ENCODE measurements around the gene DPH5.

DPH5 gene

GRCh38 chr1:101027194-101027772 is 1.7 kb upstream of the DPH5 start:
- H2AK5ac ChIP-seq (ENCODE audit: low read length), result no peak overlapping the region
- no peak overlapping the region for H3K4ac ChIP-seq (ENCODE audit: low read depth, low read length)
- no peak overlapping the region for H3K9ac ChIP-seq (ENCODE audit: low read length)
- no peak overlapping the region for H3K14ac ChIP-seq (ENCODE audit: low read length)
- H3K27ac ChIP-seq (ENCODE audit: low read depth, low read length), result no peak overlapping the region
- no peak overlapping the region for H4K8ac ChIP-seq (ENCODE audit: low read depth, low read length)
- no peak overlapping the region for H2BK12ac ChIP-seq (ENCODE audit: low read length)
- H3K36me3 ChIP-seq (ENCODE audit: control insufficient read depth in 1 of 2, insufficient read depth in 2 of 2, low read length in 2 of 2), result peaks cover 0 to 1% of the 10 kb centered on the region in 2 experiments
- H2AFZ ChIP-seq (ENCODE audit: insufficient read depth, low read length, poor library complexity), result no peak overlapping the region
- no peak overlapping the region for H3K4me2 ChIP-seq (ENCODE audit: low read length)
- H3K18ac ChIP-seq (ENCODE audit: low read length), result no peak overlapping the region
- DNase-seq, result no peak
- no peaks in the 10 kb centered on the region for H3K27me3 ChIP-seq (ENCODE audit: insufficient read depth, low read length)
- no peak overlapping the region for H3K23ac ChIP-seq (ENCODE audit: low read length)
- H2BK120ac ChIP-seq (ENCODE audit: insufficient read depth, low read length, poor library complexity), result no peak overlapping the region
- no peaks in the 10 kb centered on the region for H3K4me1 ChIP-seq (ENCODE audit: control insufficient read depth in 1 of 2, insufficient read depth in 2 of 2, low read length in 2 of 2)
- no peaks in the 10 kb centered on the region for H3K9me3 ChIP-seq (ENCODE audit: insufficient read depth, low read depth, low read length)
- no peak overlapping the region for H4K91ac ChIP-seq (ENCODE audit: low read depth, low read length)
- no peak overlapping the region for H2BK5ac ChIP-seq (ENCODE audit: low read depth, low read length, poor library complexity)
- H3K79me2 ChIP-seq (ENCODE audit: control insufficient read depth, insufficient read depth, low read length, poor library complexity), result peaks cover 5% of the 10 kb centered on the region
- WGBS (ENCODE audit: extremely low coverage, insufficient coverage, insufficient read length), result no CpG with 5 or more reads among the region's 6 CpGs
- H3K79me1 ChIP-seq (ENCODE audit: low read length), result peaks cover 6% of the 10 kb centered on the region
- no peak overlapping the region for H3K4me3 ChIP-seq (ENCODE audit: low read depth, low read length)
- no peak overlapping the region for H4K12ac ChIP-seq (ENCODE audit: low read depth, low read length)

DNA sequence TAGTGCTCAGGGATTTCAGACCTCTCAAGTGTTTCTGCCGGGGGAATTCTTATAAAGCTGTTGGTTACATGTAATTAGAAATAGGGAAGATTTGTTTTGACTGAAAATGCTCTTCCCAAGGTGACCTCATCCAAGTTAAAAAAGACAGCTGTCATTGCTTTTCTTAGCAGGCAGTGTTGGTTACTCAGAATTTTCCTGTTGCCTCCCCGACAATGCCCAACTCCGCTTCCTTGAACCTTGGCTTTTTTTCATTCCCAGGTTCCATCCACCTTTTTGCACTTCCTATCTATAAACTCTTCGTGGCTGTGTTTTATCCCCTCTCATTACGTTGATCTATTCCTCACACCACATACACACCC is 825 bp upstream of the DPH5 start:
- no peak overlapping the region for H3K9ac ChIP-seq (ENCODE audit: low read length)
- no peak overlapping the region for H4K12ac ChIP-seq (ENCODE audit: low read depth, low read length)
- H3K14ac ChIP-seq (ENCODE audit: low read length), result no peak overlapping the region
- DNase-seq, result no peak
- no peaks in the 10 kb centered on the region for H3K9me3 ChIP-seq (ENCODE audit: insufficient read depth, low read depth, low read length)
- H3K4me1 ChIP-seq (ENCODE audit: control insufficient read depth in 1 of 2, insufficient read depth in 2 of 2, low read length in 2 of 2), result no peaks in the 10 kb centered on the region
- H4K91ac ChIP-seq (ENCODE audit: low read depth, low read length), result peak overlapping the region; percentile 60
- peak overlapping the region; percentile 68 for H3K4me2 ChIP-seq (ENCODE audit: low read length)
- H3K79me1 ChIP-seq (ENCODE audit: low read length), result peaks cover 6% of the 10 kb centered on the region
- no peak overlapping the region for H3K23ac ChIP-seq (ENCODE audit: low read length)
- H3K18ac ChIP-seq (ENCODE audit: low read length), result no peak overlapping the region
- H3K27ac ChIP-seq (ENCODE audit: low read depth, low read length), result no peak overlapping the region
- WGBS (ENCODE audit: extremely low coverage, insufficient coverage, insufficient read length), result no CpG with 5 or more reads among the region's 5 CpGs
- H2AK5ac ChIP-seq (ENCODE audit: low read length), result no peak overlapping the region
- peaks cover 0 to 1% of the 10 kb centered on the region in 2 experiments for H3K36me3 ChIP-seq (ENCODE audit: control insufficient read depth in 1 of 2, insufficient read depth in 2 of 2, low read length in 2 of 2)
- no peak overlapping the region for H2AFZ ChIP-seq (ENCODE audit: insufficient read depth, low read length, poor library complexity)
- peak overlapping the region; percentile 35 for H3K4ac ChIP-seq (ENCODE audit: low read depth, low read length)
- H2BK5ac ChIP-seq (ENCODE audit: low read depth, low read length, poor library complexity), result no peak overlapping the region
- no peaks in the 10 kb centered on the region for H3K27me3 ChIP-seq (ENCODE audit: insufficient read depth, low read length)
- H2BK12ac ChIP-seq (ENCODE audit: low read length), result no peak overlapping the region
- peak overlapping the region; percentile 93 for H4K8ac ChIP-seq (ENCODE audit: low read depth, low read length)
- peaks cover 5% of the 10 kb centered on the region for H3K79me2 ChIP-seq (ENCODE audit: control insufficient read depth, insufficient read depth, low read length, poor library complexity)
- no peak overlapping the region for H3K4me3 ChIP-seq (ENCODE audit: low read depth, low read length)
- no peak overlapping the region for H2BK120ac ChIP-seq (ENCODE audit: insufficient read depth, low read length, poor library complexity)

- H3K4me1 ChIP-seq (ENCODE audit: control insufficient read depth in 1 of 2, insufficient read depth in 2 of 2, low read length in 2 of 2), result no peaks in the 10 kb centered on the region
- peak overlapping the region; percentile 50 for H4K91ac ChIP-seq (ENCODE audit: low read depth, low read length)
- H3K4me2 ChIP-seq (ENCODE audit: low read length), result peak overlapping the region; percentile 68
- H3K23ac ChIP-seq (ENCODE audit: low read length), result no peak overlapping the region
- H3K18ac ChIP-seq (ENCODE audit: low read length), result peak overlapping the region; percentile 33
- H2BK120ac ChIP-seq (ENCODE audit: insufficient read depth, low read length, poor library complexity), result no peak overlapping the region
- peaks cover 0 to 1% of the 10 kb centered on the region in 2 experiments for H3K36me3 ChIP-seq (ENCODE audit: control insufficient read depth in 1 of 2, insufficient read depth in 2 of 2, low read length in 2 of 2)
- peaks cover 5% of the 10 kb centered on the region for H3K79me2 ChIP-seq (ENCODE audit: control insufficient read depth, insufficient read depth, low read length, poor library complexity)
- peak overlapping the region; percentile 73 for H2AK5ac ChIP-seq (ENCODE audit: low read length)
- H3K79me1 ChIP-seq (ENCODE audit: low read length), result peaks cover 6% of the 10 kb centered on the region
- WGBS (ENCODE audit: extremely low coverage, insufficient coverage, insufficient read length), result no CpG with 5 or more reads among the region's 9 CpGs
- no peaks in the 10 kb centered on the region for H3K27me3 ChIP-seq (ENCODE audit: insufficient read depth, low read length)
- no peak overlapping the region for H2BK12ac ChIP-seq (ENCODE audit: low read length)
- peak overlapping the region; percentile 95 for H4K8ac ChIP-seq (ENCODE audit: low read depth, low read length)
- H4K12ac ChIP-seq (ENCODE audit: low read depth, low read length), result peak overlapping the region; percentile 77
- no peak for DNase-seq
- H3K27ac ChIP-seq (ENCODE audit: low read depth, low read length), result no peak overlapping the region
- H2BK5ac ChIP-seq (ENCODE audit: low read depth, low read length, poor library complexity), result no peak overlapping the region
- peak overlapping the region; percentile 63 for H3K9ac ChIP-seq (ENCODE audit: low read length)
- no peaks in the 10 kb centered on the region for H3K9me3 ChIP-seq (ENCODE audit: insufficient read depth, low read depth, low read length)
- H3K4ac ChIP-seq (ENCODE audit: low read depth, low read length), result peak overlapping the region; percentile 87
- peak overlapping the region; percentile 71 for H3K4me3 ChIP-seq (ENCODE audit: low read depth, low read length)
- H3K14ac ChIP-seq (ENCODE audit: low read length), result peak overlapping the region; percentile 77
- H2AFZ ChIP-seq (ENCODE audit: insufficient read depth, low read length, poor library complexity), result peak overlapping the region; percentile 42
Observed at GRCh38 chr1:101025283-101025656, 314 bp downstream of the DPH5 start.

DNA sequence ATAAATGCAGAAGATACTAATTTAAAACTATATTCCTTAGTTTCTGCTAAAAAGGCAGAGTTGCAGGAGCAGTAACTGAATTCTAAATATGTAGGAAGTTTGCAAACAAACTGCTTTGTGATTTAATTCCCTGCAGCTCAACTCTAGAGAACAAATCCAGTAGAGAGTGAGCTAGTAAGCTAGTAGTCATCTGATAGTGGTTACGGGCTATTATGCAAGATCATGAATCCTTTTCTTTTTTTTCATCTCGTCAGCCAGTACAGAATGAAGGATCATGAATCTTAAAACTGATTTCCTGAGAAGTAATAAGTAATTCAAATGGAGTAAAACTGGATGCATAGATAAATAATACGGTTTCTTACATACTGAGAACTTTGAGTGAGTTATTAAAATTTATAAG is 3.3 kb downstream of the DPH5 start:
- no CpG with 5 or more reads among the region's 3 CpGs for WGBS (ENCODE audit: extremely low coverage, insufficient coverage, insufficient read length)
- no peak overlapping the region for H2BK12ac ChIP-seq (ENCODE audit: low read length)
- no peak overlapping the region for H4K8ac ChIP-seq (ENCODE audit: low read depth, low read length)
- no peak overlapping the region for H4K12ac ChIP-seq (ENCODE audit: low read depth, low read length)
- H2BK120ac ChIP-seq (ENCODE audit: insufficient read depth, low read length, poor library complexity), result no peak overlapping the region
- H2AK5ac ChIP-seq (ENCODE audit: low read length), result no peak overlapping the region
- H3K4ac ChIP-seq (ENCODE audit: low read depth, low read length), result no peak overlapping the region
- H3K79me2 ChIP-seq (ENCODE audit: control insufficient read depth, insufficient read depth, low read length, poor library complexity), result peaks cover 5% of the 10 kb centered on the region
- no peak overlapping the region for H3K4me2 ChIP-seq (ENCODE audit: low read length)
- H4K91ac ChIP-seq (ENCODE audit: low read depth, low read length), result no peak overlapping the region
- no peak overlapping the region for H3K23ac ChIP-seq (ENCODE audit: low read length)
- no peak overlapping the region for H3K9ac ChIP-seq (ENCODE audit: low read length)
- H2BK5ac ChIP-seq (ENCODE audit: low read depth, low read length, poor library complexity), result no peak overlapping the region
- H3K18ac ChIP-seq (ENCODE audit: low read length), result no peak overlapping the region
- H3K79me1 ChIP-seq (ENCODE audit: low read length), result peaks cover 6% of the 10 kb centered on the region
- H3K4me3 ChIP-seq (ENCODE audit: low read depth, low read length), result no peak overlapping the region
- H3K27me3 ChIP-seq (ENCODE audit: insufficient read depth, low read length), result no peaks in the 10 kb centered on the region
- H3K9me3 ChIP-seq (ENCODE audit: insufficient read depth, low read depth, low read length), result no peaks in the 10 kb centered on the region
- H3K14ac ChIP-seq (ENCODE audit: low read length), result no peak overlapping the region
- no peak overlapping the region for H2AFZ ChIP-seq (ENCODE audit: insufficient read depth, low read length, poor library complexity)
- H3K4me1 ChIP-seq (ENCODE audit: control insufficient read depth in 1 of 2, insufficient read depth in 2 of 2, low read length in 2 of 2), result no peaks in the 10 kb centered on the region
- DNase-seq, result no peak
- H3K36me3 ChIP-seq (ENCODE audit: control insufficient read depth in 1 of 2, insufficient read depth in 2 of 2, low read length in 2 of 2), result peaks cover 0 to 1% of the 10 kb centered on the region in 2 experiments
- H3K27ac ChIP-seq (ENCODE audit: low read depth, low read length), result no peak overlapping the region
